Sigmoid colon (tissue), 7 donors: Measurements from ENCODE around the gene LRRFIP1. TPM values are rescaled to one million over a fixed set of nuclear protein-coding genes. Genes with fewer than 3 reads are reported as not detected.

Experiments
- DNase-seq: peaks from one replicate; pipeline ENCODE4 v3.0.0-alpha.2; 2019
- H3K27ac ChIP-seq, 4 donors: fragments of 200-600 bp; sonication (generic); one replicate each; pipeline ENCODE4 v1.5.1; 2016 to 2019; ENCODE audit warnings: mild to moderate bottlenecking in 1 of 4
- H3K27me3 ChIP-seq, 3 donors: fragments of 200-600 bp; sonication (generic); one replicate each; pipeline ENCODE4 v1.5.1; 2019; ENCODE audit warnings: mild to moderate bottlenecking in 1 of 3
- H3K36me3 ChIP-seq, 4 donors: fragments of 200-600 bp; sonication (generic); one replicate each; pipeline ENCODE4 v1.5.1; 2016 to 2019
- H3K4me1 ChIP-seq, 4 donors: fragments of 200-600 bp; sonication (generic); one replicate each; pipeline ENCODE4 v1.5.1; 2017 to 2019
- H3K4me3 ChIP-seq, 4 donors: fragments of 200-600 bp; sonication (generic); one replicate each; pipeline ENCODE4 v1.5.1; 2017 to 2019; ENCODE audit warnings: mild to moderate bottlenecking in 2 of 4, moderate library complexity in 1 of 4
- H3K9me3 ChIP-seq, 4 donors: fragments of 200-600 bp in 3 of 4; sonication (generic) in 3 of 4; one replicate each; pipeline versions ENCODE4 v1.5.1 to v1.6.1; 2013 to 2019
- CTCF ChIP-seq, 4 experiments: fragments of 450-650 bp in 3 of 4; fragments of 200-600 bp in 1 of 4; IDR thresholded peaks; one replicate each; pipeline ENCODE4 v1.5.1; 2016 to 2019; ENCODE audit warnings: antibody characterized with exemption in 4 of 4, mild to moderate bottlenecking in 3 of 4, moderate library complexity in 2 of 4
- EP300 ChIP-seq, 4 donors: sonication (generic); formaldehyde crosslinking; IDR thresholded peaks; one replicate each; pipeline ENCODE4 v1.6.1; 2017; ENCODE audit warnings: antibody characterized with exemption in 4 of 4
- POLR2A ChIP-seq, 2 donors: fragments of 450-650 bp; IDR thresholded peaks; one replicate each; pipeline ENCODE4 v1.6.1; 2016; ENCODE audit warnings: antibody characterized with exemption in 2 of 2, mild to moderate bottlenecking in 2 of 2, moderate library complexity in 2 of 2
- POLR2AphosphoS5 ChIP-seq, 4 donors: sonication (generic); formaldehyde crosslinking; IDR thresholded peaks; one replicate each; pipeline ENCODE4 v1.6.1; 2017; ENCODE audit warnings: antibody characterized with exemption in 4 of 4
- WGBS, 2 donors: extraction: QIAGEN DNeasy Blood & Tissue Kit; methylation state at CpG; one replicate each; pipeline ENCODE4 v1.1.7; 2013; 5-methylcytosine and 5-hydroxymethylcytosine counted together
- intact Hi-C: fragments of 100-400 bp; cut with DNase I; formaldehyde crosslinking; loops from one replicate; pipeline ENCODE4 v1.15.1; 2023
- polyA plus RNA-seq, 3 donors: library from polyadenylated mRNA; stranded (reverse); fragments of 200-250 nt; gene quantifications; one replicate each; pipeline ENCODE4 v1.2.3, GENCODE V29; 2013
- total RNA-seq, 4 donors: library from RNA; depleted of rRNA; stranded (reverse); fragments of >200 nt; gene quantifications; one replicate each; pipeline ENCODE4 v1.1.0, GENCODE V29; 2016
- donor health status: healthy with polysubstance abuse.
- donor health status: Bipolar disorder and iron deficiency.
- donor health status: healthy.

The LRRFIP1 gene
- total and polyA plus RNA-seq, 7 donors = 42.0 to 185 (median 112) TPM

DNA sequence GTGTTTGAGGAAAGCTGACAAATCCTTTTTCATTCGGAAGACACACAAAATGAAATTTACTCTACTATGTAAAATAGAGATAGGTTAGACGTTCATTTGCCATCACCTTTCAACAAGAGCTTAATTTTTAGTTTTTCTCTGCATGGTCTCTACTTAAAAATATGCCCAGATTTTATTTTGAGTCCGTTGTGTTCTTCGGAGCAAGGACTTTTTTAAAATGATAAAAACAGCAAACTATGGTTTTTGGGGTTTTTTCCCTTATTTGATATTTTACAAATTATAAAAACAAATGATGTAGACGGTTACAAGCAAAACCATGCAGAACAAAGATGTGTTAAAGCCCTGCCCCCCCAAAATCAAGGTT, 117.8 kb downstream of the LRRFIP1 start:
- H3K4me1 ChIP-seq = peaks cover 0 to 54% (median 52%) of the 10 kb centered on the region in 4 donors
- H3K4me3 ChIP-seq = no peak overlapping the region
- no peaks in the 10 kb centered on the region for H3K27me3 ChIP-seq
- WGBS, 2 donors = 58 to 62% methylated on average over 5 of the region's 5 CpGs
- H3K9me3 ChIP-seq = no peaks in the 10 kb centered on the region
- H3K27ac ChIP-seq = peak overlapping the region; percentile 52 to 92 (median 77)
- TF ChIP-seq POLR2AphosphoS5 (IDR thresholded peaks at IDR 0.05) = no peak
- no peak for TF ChIP-seq POLR2A (IDR thresholded peaks at IDR 0.05)
- no peak for TF ChIP-seq CTCF (IDR thresholded peaks at IDR 0.05)
- TF ChIP-seq EP300 (IDR thresholded peaks at IDR 0.05) = no peak
- no peak for DNase-seq
- intact Hi-C loops = loop anchor here (1.0 to 10.0 kb wide), 5 partner anchors 118 to 620 kb away; partner anchors contain the start of gene LRRFIP1
- H3K36me3 ChIP-seq = peaks cover 0 to 26% (median 18%) of the 10 kb centered on the region in 4 donors

DNA sequence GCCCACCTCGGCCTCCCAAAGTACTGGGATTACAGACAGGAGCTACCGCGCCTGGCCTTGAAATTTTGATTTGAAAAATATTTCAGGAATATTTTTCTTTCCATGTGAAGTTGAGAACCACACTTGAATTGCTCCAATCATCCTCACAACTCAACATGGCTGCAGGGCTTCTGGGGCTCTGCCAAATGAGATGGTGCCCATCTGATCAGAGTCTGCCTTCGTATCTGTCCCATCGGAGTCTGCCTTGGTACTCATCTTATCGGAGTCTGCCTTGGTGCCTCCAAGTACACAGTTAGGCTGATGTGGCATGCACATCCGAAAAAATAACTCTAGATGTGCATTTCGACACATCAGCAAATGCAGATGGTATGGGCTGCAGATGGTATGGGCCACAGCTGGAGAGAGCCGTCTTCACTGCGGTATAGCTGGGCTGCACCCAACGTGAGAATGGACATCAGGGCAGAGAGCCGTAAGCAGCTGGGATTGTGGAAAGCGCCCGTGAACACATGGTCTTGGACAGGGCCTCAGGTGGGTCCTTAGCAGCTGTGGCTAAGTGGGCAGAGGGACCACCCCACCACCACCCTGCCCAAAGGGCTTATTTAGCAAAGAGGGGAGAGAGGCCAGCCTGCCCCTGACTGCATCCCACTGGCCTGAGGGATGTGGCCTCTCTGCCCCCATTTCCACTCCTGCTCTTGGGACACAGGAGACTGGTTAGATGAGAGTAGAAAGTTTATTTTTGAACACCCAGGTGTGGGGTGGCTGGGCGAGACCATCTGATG, 119.1 kb downstream of the LRRFIP1 start:
- no peak for DNase-seq
- no peaks in the 10 kb centered on the region for H3K27me3 ChIP-seq
- H3K4me3 ChIP-seq = no peak overlapping the region
- 96% methylated on average over 15 of the region's 15 CpGs for WGBS, 2 donors
- intact Hi-C loops = loop anchor here (5.0 to 10.0 kb wide), 2 partner anchors 144 to 622 kb away; no protein-coding TSS in a partner anchor
- H3K4me1 ChIP-seq = peaks cover 0 to 41% (median 40%) of the 10 kb centered on the region in 4 donors
- TF ChIP-seq EP300 (IDR thresholded peaks at IDR 0.05) = no peak
- no peak for TF ChIP-seq POLR2AphosphoS5 (IDR thresholded peaks at IDR 0.05)
- TF ChIP-seq POLR2A (IDR thresholded peaks at IDR 0.05) = no peak
- no peak for TF ChIP-seq CTCF (IDR thresholded peaks at IDR 0.05)
- H3K9me3 ChIP-seq = no peaks in the 10 kb centered on the region
- H3K36me3 ChIP-seq = peaks cover 2 to 38% (median 28%) of the 10 kb centered on the region in 4 donors
- H3K27ac ChIP-seq = no peak overlapping the region

- no peak for DNase-seq
- no peak for TF ChIP-seq POLR2A (IDR thresholded peaks at IDR 0.05)
- no peak for TF ChIP-seq POLR2AphosphoS5 (IDR thresholded peaks at IDR 0.05)
- no peak for TF ChIP-seq EP300 (IDR thresholded peaks at IDR 0.05)
- TF ChIP-seq CTCF (IDR thresholded peaks at IDR 0.05) = no peak
- Histone ChIP-seq H3K27ac (no peak overlapping the region), H3K27me3 (no peaks in the 10 kb centered on the region), H3K9me3 (no peaks in the 10 kb centered on the region), H3K4me3 (no peak overlapping the region), H3K36me3 (peaks cover 4 to 45% (median 29%) of the 10 kb centered on the region in 4 donors), H3K4me1 (peaks cover 0 to 35% (median 33%) of the 10 kb centered on the region in 4 donors)
- WGBS, 2 donors = 96% methylated on average over 9 of the region's 9 CpGs
- intact Hi-C loops = loop anchor here (5.0 to 10.0 kb wide), 2 partner anchors 145 to 622 kb away; no protein-coding TSS in a partner anchor
These were observed 119.8 kb downstream of the LRRFIP1 start for GRCh38 chr2:237747189-237747588.

DNA sequence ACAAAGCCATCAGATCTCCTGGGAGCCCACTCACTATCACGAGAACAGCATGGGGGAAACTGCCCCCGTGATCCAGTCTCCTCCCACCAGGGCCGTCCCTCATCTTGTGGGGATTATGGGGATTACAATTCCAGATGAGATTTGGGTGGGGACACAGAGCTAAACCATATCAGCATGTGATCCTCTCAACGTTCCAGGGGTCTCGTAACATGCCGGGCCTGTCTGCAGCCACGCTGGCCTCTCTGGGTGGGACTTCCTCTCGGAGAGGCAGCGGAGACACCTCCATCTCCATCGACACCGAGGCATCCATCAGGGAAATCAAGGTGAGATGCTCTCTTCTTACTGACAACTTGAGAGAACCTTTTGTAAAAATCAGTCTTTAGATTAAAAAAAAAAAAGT, 121.6 kb downstream of the LRRFIP1 start:
- intact Hi-C loops = loop anchor here (5.0 to 10.0 kb wide), 2 partner anchors 147 to 624 kb away; no protein-coding TSS in a partner anchor

More for the DNA sequence above, 121.6 kb downstream of the LRRFIP1 start:
- peaks cover 0 to 19% (median 16%) of the 10 kb centered on the region in 4 donors for H3K4me1 ChIP-seq
- H3K27me3 ChIP-seq = no peaks in the 10 kb centered on the region
- H3K27ac ChIP-seq = no peak overlapping the region
- TF ChIP-seq POLR2A (IDR thresholded peaks at IDR 0.05) (no peak), EP300 (IDR thresholded peaks at IDR 0.05) (no peak), POLR2AphosphoS5 (IDR thresholded peaks at IDR 0.05) (no peak), CTCF (IDR thresholded peaks at IDR 0.05) (no peak)
- H3K9me3 ChIP-seq = no peaks in the 10 kb centered on the region
- peaks cover 4 to 63% (median 39%) of the 10 kb centered on the region in 4 donors for H3K36me3 ChIP-seq
- no peak overlapping the region for H3K4me3 ChIP-seq
- 94% methylated on average over 11 of the region's 11 CpGs for WGBS, 2 donors
- no peak for DNase-seq
